Liver (tissue), 3 donors: ENCODE measurements around the gene HLCS.

ENCODE experiments used
- ATF3 ChIP-seq: IDR thresholded peaks from 2 replicates; pipeline ENCODE4 v1.6.1; 2016; ENCODE audit warnings: antibody characterized with exemption
- CTCF ChIP-seq: fragments of 150-350 bp; IDR thresholded peaks from 2 replicates; pipeline ENCODE4 v1.5.1; 2017; ENCODE audit warnings: improper control_type of control experiment, low read depth, low read length; ENCODE audit not compliant: missing input control
- EGR1 ChIP-seq, 2 donors: IDR thresholded peaks; 2 replicates each; pipeline ENCODE4 v1.6.1; 2016 to 2018; ENCODE audit warnings: antibody characterized with exemption in 2 of 2, low read depth in 2 of 2
- FOXA1 ChIP-seq: IDR thresholded peaks from 2 replicates; pipeline ENCODE4 v1.6.1; 2016; ENCODE audit warnings: antibody characterized with exemption
- GABPA ChIP-seq, 2 donors: IDR thresholded peaks in 1 of 2; conservative IDR thresholded peaks in 1 of 2; 2 replicates each; pipeline ENCODE4 v1.6.1; 2016; ENCODE audit warnings: antibody characterized with exemption in 2 of 2, mild to moderate bottlenecking in 1 of 2, moderate library complexity in 1 of 2
- HNF4A ChIP-seq, 2 donors: conservative IDR thresholded peaks; 2 replicates each; pipeline ENCODE4 v1.6.1; 2016; ENCODE audit warnings: antibody characterized with exemption in 2 of 2, mild to moderate bottlenecking in 2 of 2
- JUND ChIP-seq, 2 donors: IDR thresholded peaks; 2 replicates each; pipeline ENCODE4 v1.6.1; 2016; ENCODE audit warnings: antibody characterized with exemption in 2 of 2
- MAX ChIP-seq: IDR thresholded peaks from 2 replicates; pipeline ENCODE4 v1.6.1; 2016; ENCODE audit warnings: antibody characterized with exemption
- RAD21 ChIP-seq, 2 donors: IDR thresholded peaks; 2 replicates each; pipeline ENCODE4 v1.6.1; 2016; ENCODE audit warnings: antibody characterized with exemption in 2 of 2, mild to moderate bottlenecking in 2 of 2
- REST ChIP-seq: IDR thresholded peaks from 2 replicates; pipeline ENCODE4 v1.6.1; 2016; ENCODE audit warnings: antibody characterized with exemption, mild to moderate bottlenecking
- RXRA ChIP-seq, 2 donors: IDR thresholded peaks; 2 replicates each; pipeline ENCODE4 v1.6.1; 2017 to 2018; ENCODE audit warnings: antibody characterized with exemption in 2 of 2, mild to moderate bottlenecking in 1 of 2
- SP1 ChIP-seq: IDR thresholded peaks from 2 replicates; pipeline ENCODE4 v1.6.1; 2018; ENCODE audit warnings: antibody characterized with exemption, mild to moderate bottlenecking
- TAF1 ChIP-seq: conservative IDR thresholded peaks from 2 replicates; pipeline ENCODE4 v1.6.1; 2016; ENCODE audit warnings: antibody characterized with exemption, mild to moderate bottlenecking
- YY1 ChIP-seq: IDR thresholded peaks from 2 replicates; pipeline ENCODE4 v1.6.1; 2016; ENCODE audit warnings: antibody characterized with exemption, mild to moderate bottlenecking
- donor health status: healthy.
- donor health status: healthy.

- TF ChIP-seq REST: no peak
- TF ChIP-seq ATF3: no peak
- TF ChIP-seq CTCF: no peak
- no peak for TF ChIP-seq TAF1
- no peak for TF ChIP-seq YY1
- TF ChIP-seq FOXA1: no peak
- TF ChIP-seq MAX: no peak
- no peak for TF ChIP-seq EGR1 (IDR thresholded peaks at IDR 0.05; ENCODE audit: low read depth in 2 of 2)
- no peak for TF ChIP-seq SP1
- no peak for TF ChIP-seq GABPA (IDR thresholded peaks at IDR 0.05 in 1 of 2, conservative IDR thresholded peaks at IDR 0.05 in 1 of 2)
- no peak for TF ChIP-seq HNF4A (conservative IDR thresholded peaks at IDR 0.05)
- TF ChIP-seq RXRA (IDR thresholded peaks at IDR 0.05): no peak
- no peak for TF ChIP-seq JUND (IDR thresholded peaks at IDR 0.05)
- TF ChIP-seq RAD21 (IDR thresholded peaks at IDR 0.05): no peak
Observed at GRCh38 chr21:36723371-36723881, 243.0 kb downstream of the HLCS start.
